GM18909 (cell line): ENCODE data around the gene FSTL4.

Source experiments
- ATAC-seq: cut with Tn5 transposase; IDR thresholded peaks from one replicate; pipeline ENCODE4 v1.9.1; 2021; ENCODE audit warnings: mild to moderate bottlenecking; ENCODE audit not compliant: unreplicated experiment, poor library complexity

The FSTL4 gene

GRCh38 chr5:133439859-133440258 is 172.5 kb downstream of the FSTL4 start:
- no peak for ATAC-seq

GRCh38 chr5:133438487-133438886 is 173.9 kb downstream of the FSTL4 start:
- no peak for ATAC-seq

- ATAC-seq = no peak
These were observed 178.0 kb downstream of the FSTL4 start for GRCh38 chr5:133434336-133434735.

GRCh38 chr5:133433641-133434040 is 178.7 kb downstream of the FSTL4 start:
- ATAC-seq = no peak

- ATAC-seq = no peak
These were observed 179.3 kb downstream of the FSTL4 start for GRCh38 chr5:133432956-133433532.

- ATAC-seq = no peak
These were observed 180.9 kb downstream of the FSTL4 start for GRCh38 chr5:133431326-133431865.

GRCh38 chr5:133430095-133430494 is 182.2 kb downstream of the FSTL4 start:
- ATAC-seq = no peak

- no peak for ATAC-seq
These were observed 183.3 kb downstream of the FSTL4 start for GRCh38 chr5:133429046-133429445.

GRCh38 chr5:133428072-133428660 is 184.2 kb downstream of the FSTL4 start:
- ATAC-seq = no peak

GRCh38 chr5:133427121-133427777 is 185.1 kb downstream of the FSTL4 start:
- no peak for ATAC-seq

- ATAC-seq = no peak
These were observed 186.1 kb downstream of the FSTL4 start for GRCh38 chr5:133426264-133426663.

- no peak for ATAC-seq
These were observed 186.6 kb downstream of the FSTL4 start for GRCh38 chr5:133425764-133426163.

- no peak for ATAC-seq
These were observed 187.1 kb downstream of the FSTL4 start for GRCh38 chr5:133425222-133425621.

- peak; percentile 77 for ATAC-seq
These were observed 188.6 kb downstream of the FSTL4 start for GRCh38 chr5:133423618-133424282.

GRCh38 chr5:133423011-133423617 is 189.2 kb downstream of the FSTL4 start:
- ATAC-seq = no peak

- no peak for ATAC-seq
These were observed 190.5 kb downstream of the FSTL4 start for GRCh38 chr5:133421806-133422205.

GRCh38 chr5:133421394-133421793 is 190.9 kb downstream of the FSTL4 start:
- no peak for ATAC-seq

- no peak for ATAC-seq
These were observed 191.7 kb downstream of the FSTL4 start for GRCh38 chr5:133420440-133421301.

- no peak for ATAC-seq
These were observed 196.4 kb downstream of the FSTL4 start for GRCh38 chr5:133415906-133416305.

GRCh38 chr5:133415506-133415905 is 196.8 kb downstream of the FSTL4 start:
- no peak for ATAC-seq
